Bronchial epithelial cell (primary cell): Measurements from ENCODE around the gene MAP1B. TPM values are rescaled to one million over a fixed set of nuclear protein-coding genes. Genes with fewer than 3 reads are reported as not detected.

Experiments used
- DNase-seq: peaks from one replicate; pipeline ENCODE4 v3.0.0-alpha.2; 2010; ENCODE audit warnings: low read depth
- FAIRE-seq: peaks from 2 replicates; lab custom pipeline; 2011; peaks lifted over from hg19 to GRCh38; lab: Jason Lieb, UNC
- H3K27me3 ChIP-seq: 2 replicates; pipeline ENCODE4 v1.5.1; 2011; ENCODE audit warnings: low read length; ENCODE audit not compliant: control insufficient read depth, insufficient read depth
- H3K36me3 ChIP-seq: 2 replicates; pipeline ENCODE4 v1.5.1; 2011; ENCODE audit warnings: low read length; ENCODE audit not compliant: control insufficient read depth, insufficient read depth
- H3K4me3 ChIP-seq: 2 replicates; pipeline ENCODE4 v1.5.1; 2011; ENCODE audit warnings: mild to moderate bottlenecking, low read depth, low read length, control low read depth
- CTCF ChIP-seq: IDR thresholded peaks from 2 replicates; pipeline ENCODE4 v1.5.1; 2011; ENCODE audit warnings: mild to moderate bottlenecking, moderate library complexity, low read length, control low read depth, inconsistent platforms; ENCODE audit not compliant: insufficient read depth, severe bottlenecking
- total RNA-seq: library from RNA; depleted of rRNA; stranded (reverse); fragments of >200 nt; gene quantifications from 2 replicates; pipeline ENCODE4 v1.2.1, GENCODE V29; 2014

Gene MAP1B
- total RNA-seq, 1 donor from 2014 or later, result 5.8 TPM

GRCh38 chr5:72126796-72127195 lies 19.5 kb downstream of the MAP1B start:
- peaks cover 2% of the 10 kb centered on the region for H3K27me3 ChIP-seq
- TF ChIP-seq CTCF, result no peak
- DNase-seq, result no peak
- no peak overlapping the region for H3K4me3 ChIP-seq
- no peaks in the 10 kb centered on the region for H3K36me3 ChIP-seq
- no peak for FAIRE-seq

GRCh38 chr5:72129725-72130124 lies 22.4 kb downstream of the MAP1B start:
- no peak overlapping the region for H3K4me3 ChIP-seq
- FAIRE-seq, result no peak
- H3K27me3 ChIP-seq, result no peaks in the 10 kb centered on the region
- TF ChIP-seq CTCF, result no peak
- DNase-seq, result no peak
- no peaks in the 10 kb centered on the region for H3K36me3 ChIP-seq

GRCh38 chr5:72130351-72130761 lies 23.1 kb downstream of the MAP1B start:
- FAIRE-seq, result no peak
- no peak overlapping the region for H3K4me3 ChIP-seq
- DNase-seq, result no peak
- no peaks in the 10 kb centered on the region for H3K27me3 ChIP-seq
- no peak for TF ChIP-seq CTCF
- H3K36me3 ChIP-seq, result no peaks in the 10 kb centered on the region

GRCh38 chr5:72133212-72133990 lies 26.1 kb downstream of the MAP1B start:
- Histone ChIP-seq H3K27me3 (no peaks in the 10 kb centered on the region), H3K36me3 (no peaks in the 10 kb centered on the region), H3K4me3 (no peak overlapping the region)
- TF ChIP-seq CTCF, result no peak
- DNase-seq (peak; percentile 92), FAIRE-seq (no peak)

- no peaks in the 10 kb centered on the region for H3K27me3 ChIP-seq
- FAIRE-seq (no peak), DNase-seq (peak; percentile 68)
- no peaks in the 10 kb centered on the region for H3K36me3 ChIP-seq
- no peak overlapping the region for H3K4me3 ChIP-seq
- no peak for TF ChIP-seq CTCF
These were observed 27.1 kb downstream of the MAP1B start for GRCh38 chr5:72134226-72134899.
